PC-3 (cell line): Measurements from ENCODE around the gene ATF7IP2. TPM values are rescaled to one million over a fixed set of nuclear protein-coding genes. Genes with fewer than 3 reads are reported as not detected.

Source experiments
- ATAC-seq: fragments of 200-7000 bp; cut with Tn5 transposase; 2 replicates; pipeline ENCODE4 v1.9.1; 2020; ENCODE audit warnings: mild to moderate bottlenecking, moderate library complexity
- BruUV-seq: library from RNA; stranded (reverse); fragments of 400-500 nt; replicated peaks from 2 replicates; lab custom pipeline; 2021; lab: Mats Ljungman, UMichigan
- CTCF ChIA-PET: fragments of 300-600 bp; sonication (Branson Sonifier 250); formaldehyde crosslinking; loops from one replicate; lab custom pipeline; 2022; ENCODE audit warnings: antibody characterized with exemption; lab: Charles Lee
- POLR2A ChIA-PET: fragments of 300-600 bp; sonication (Branson Sonifier 250); formaldehyde crosslinking; loops from one replicate; lab custom pipeline; 2022; ENCODE audit warnings: antibody characterized with exemption; ENCODE audit not compliant: unreplicated experiment; lab: Charles Lee
- DNase-seq: peaks from one replicate; pipeline ENCODE4 v3.0.0-alpha.2; 2015
- H2AFZ ChIP-seq: fragments of 300-600 bp; sonication (generic); 2 replicates; pipeline ENCODE4 v1.6.0; 2016; ENCODE audit warnings: antibody characterized with exemption, low read length
- H3F3A ChIP-seq: fragments of 300-600 bp; sonication (generic); one replicate; pipeline ENCODE4 v1.6.0; 2017; ENCODE audit warnings: antibody characterized with exemption, low read length, control low read depth, mild to moderate bottlenecking; ENCODE audit not compliant: unreplicated experiment
- H3K27ac ChIP-seq: fragments of 300-600 bp; sonication (generic); 2 replicates; pipeline ENCODE4 v1.5.1; 2016; ENCODE audit warnings: mild to moderate bottlenecking, low read length
- H3K27me3 ChIP-seq: fragments of 300-600 bp; sonication (generic); 2 replicates; pipeline ENCODE4 v1.6.1; 2016; ENCODE audit warnings: low read length, mixed read lengths
- H3K36me3 ChIP-seq: fragments of 300-600 bp; sonication (generic); 2 replicates; pipeline ENCODE4 v1.6.1; 2016; ENCODE audit warnings: low read depth, mixed run types, low read length, mixed read lengths
- H3K4me1 ChIP-seq: fragments of 300-600 bp; sonication (generic); 2 replicates; pipeline ENCODE4 v1.5.1; 2016; ENCODE audit warnings: low read length; ENCODE audit not compliant: insufficient read depth
- H3K4me2 ChIP-seq: fragments of 300-600 bp; sonication (generic); 2 replicates; pipeline ENCODE4 v1.6.0; 2016; ENCODE audit warnings: low read length
- H3K4me3 ChIP-seq: fragments of 300-600 bp; sonication (generic); 2 replicates; pipeline ENCODE4 v1.5.1; 2016; ENCODE audit warnings: mild to moderate bottlenecking, low read length, mixed read lengths
- H3K79me2 ChIP-seq: fragments of 300-600 bp; sonication (generic); 2 replicates; pipeline ENCODE4 v1.6.1; 2017; ENCODE audit warnings: low read length, mixed read lengths
- H3K9ac ChIP-seq: fragments of 300-600 bp; sonication (generic); 2 replicates; pipeline ENCODE4 v1.6.0; 2016; ENCODE audit warnings: mild to moderate bottlenecking, low read length
- H3K9me2 ChIP-seq: fragments of 300-600 bp; sonication (generic); replicated peaks from 2 replicates; pipeline ENCODE4 v1.6.1; 2016; ENCODE audit warnings: mixed run types, low read length, mixed read lengths
- H3K9me3 ChIP-seq: fragments of 300-600 bp; sonication (generic); 2 replicates; pipeline ENCODE4 v1.6.1; 2016; ENCODE audit warnings: low read length, mixed read lengths
- H4K20me1 ChIP-seq: fragments of 300-600 bp; sonication (generic); 2 replicates; pipeline ENCODE4 v1.6.1; 2016; ENCODE audit warnings: low read length, mixed read lengths
- CTCF ChIP-seq: fragments of 300-600 bp; sonication (generic); conservative IDR thresholded peaks from 2 replicates; pipeline ENCODE4 v1.5.1; 2017; ENCODE audit warnings: antibody characterized with exemption, low read depth, mild to moderate bottlenecking, low read length
- EZH2 ChIP-seq: fragments of 300-600 bp; sonication (generic); IDR thresholded peaks from one replicate; pipeline ENCODE4 v1.6.1; 2017; ENCODE audit warnings: antibody characterized with exemption, mild to moderate bottlenecking, low read length; ENCODE audit not compliant: unreplicated experiment
- EZH2phosphoT487 ChIP-seq: fragments of 300-600 bp; sonication (generic); IDR thresholded peaks from 2 replicates; pipeline ENCODE4 v1.6.1; 2018; ENCODE audit warnings: mild to moderate bottlenecking, antibody characterized with exemption, low read length, borderline replicate concordance
- intact Hi-C: fragments of 100-400 bp; cut with micrococcal nuclease; formaldehyde crosslinking; loops from 2 replicates; pipeline ENCODE4 v1.9.0; 2023
- total RNA-seq: library from RNA; depleted of rRNA; stranded (reverse); fragments of >200 nt; gene quantifications from 2 replicates; pipeline ENCODE4 v1.2.3, GENCODE V29; 2014

Gene ATF7IP2
- total RNA-seq, 1 experiment from 2014 or later, result 6.2 TPM

- BruUV-seq, result no TSS peak
- H3K4me2 ChIP-seq, result no peak overlapping the region
- H3K4me1 ChIP-seq, result no peaks in the 10 kb centered on the region
- no peaks in the 10 kb centered on the region for H3K36me3 ChIP-seq
- no peak for ATAC-seq
- no peak overlapping the region for H3K4me3 ChIP-seq
- ChIA-PET POLR2A (no interaction called here), CTCF (interaction anchor here (0.5 to 0.7 kb wide), 2 partner anchors 18 to 66 kb away, joined by 3 to 5 read pairs; no protein-coding TSS in a partner anchor)
- H4K20me1 ChIP-seq, result no peaks in the 10 kb centered on the region
- intact Hi-C loops, result no loop called here
- H3K27ac ChIP-seq, result no peak overlapping the region
- DNase-seq, result no peak
- TF ChIP-seq EZH2phosphoT487, result no peak
- TF ChIP-seq CTCF, result no peak
- TF ChIP-seq EZH2, result no peak
- no peak overlapping the region for H2AFZ ChIP-seq
- H3K27me3 ChIP-seq, result no peaks in the 10 kb centered on the region
- no peak overlapping the region for H3K9ac ChIP-seq
- H3K79me2 ChIP-seq, result no peaks in the 10 kb centered on the region
- H3F3A ChIP-seq, result no peaks in the 10 kb centered on the region
- H3K9me2 ChIP-seq, result no peaks in the 10 kb centered on the region
- H3K9me3 ChIP-seq, result no peaks in the 10 kb centered on the region
Observed at GRCh38 chr16:10367616-10368188, 18.2 kb upstream of the ATF7IP2 start.

DNA sequence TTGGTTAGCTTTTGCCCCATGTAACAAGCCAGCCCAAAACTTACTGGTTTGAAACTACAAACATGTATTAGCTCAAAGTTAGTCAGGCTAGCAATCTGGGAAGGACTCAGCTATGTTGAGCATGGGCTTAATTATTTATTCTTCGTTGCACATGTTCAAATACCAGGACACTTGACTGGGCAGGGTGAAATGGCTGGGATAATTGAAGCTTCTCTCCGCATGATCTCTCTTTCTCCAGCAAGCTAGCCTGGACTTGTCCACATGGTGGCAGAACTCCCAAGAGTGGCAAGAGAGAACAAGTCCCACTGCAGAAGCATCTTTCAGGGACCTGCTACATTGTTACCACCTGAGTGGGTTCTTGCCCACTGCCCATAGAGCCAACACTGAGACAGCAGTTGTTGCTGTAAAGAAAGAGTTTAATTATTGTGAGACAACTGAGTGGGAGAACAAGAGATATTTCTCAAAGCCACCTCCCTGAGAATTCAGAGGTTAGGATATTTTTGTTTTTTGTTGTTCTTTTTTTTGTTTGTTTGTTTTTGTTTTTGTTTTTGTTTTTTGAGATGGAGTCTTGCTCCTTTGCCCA is 16.8 kb upstream of the ATF7IP2 start:
- CTCF ChIA-PET, result no interaction called here
- H3K4me3 ChIP-seq, result no peak overlapping the region

More for the DNA sequence above, 16.8 kb upstream of the ATF7IP2 start:
- peak; percentile 25; the same call in 1 of the 2 replicates for TF ChIP-seq CTCF
- no peak for TF ChIP-seq EZH2phosphoT487
- no peaks in the 10 kb centered on the region for H3K9me2 ChIP-seq
- DNase-seq, result no peak
- H2AFZ ChIP-seq, result no peak overlapping the region
- H3K27ac ChIP-seq, result no peak overlapping the region
- no peaks in the 10 kb centered on the region for H3K27me3 ChIP-seq
- H3K4me2 ChIP-seq, result no peak overlapping the region
- no peaks in the 10 kb centered on the region for H3K9me3 ChIP-seq
- BruUV-seq, result no TSS peak
- no peak overlapping the region for H3K9ac ChIP-seq
- no peaks in the 10 kb centered on the region for H3K36me3 ChIP-seq
- H3F3A ChIP-seq, result no peaks in the 10 kb centered on the region
- POLR2A ChIA-PET, result no interaction called here
- H4K20me1 ChIP-seq, result no peaks in the 10 kb centered on the region
- H3K79me2 ChIP-seq, result no peaks in the 10 kb centered on the region
- no peaks in the 10 kb centered on the region for H3K4me1 ChIP-seq
- intact Hi-C loops, result no loop called here
- no peak for ATAC-seq
